ENCODE data around the gene ZP3. TPM values are rescaled to one million over a fixed set of nuclear protein-coding genes. Genes with fewer than 3 reads are reported as not detected.
"Not testable (repeated sequence)": the region's sequence is repeated elsewhere in the genome, so short reads cannot be mapped to it uniquely, and the experiment has no call there.

The ZP3 gene
- total RNA-seq, 4 donors from 2014 or later, result 1.9 to 5.9 TPM; not detected in 2

- peak; percentile 94 for DNase-seq
- peak overlapping the region; percentile 43 to 79 for H3K4me3 ChIP-seq
- intact Hi-C loops (cut with DNase I; ENCODE audit: low total_unique reads), result no loop called here
- peak overlapping the region; percentile 77 to 87 for H3K27ac ChIP-seq
- no peaks in the 10 kb centered on the region for H3K9me3 ChIP-seq
- H3K4me1 ChIP-seq, result no peaks in the 10 kb centered on the region
- TF ChIP-seq POLR2A (IDR thresholded peaks at IDR 0.05), result peak; percentile 89 to 96
- peak in 1 of 4 experiments; percentile 11 for TF ChIP-seq CTCF (IDR thresholded peaks at IDR 0.05)
- H3K36me3 ChIP-seq, result no peaks in the 10 kb centered on the region
- H3K27me3 ChIP-seq, result no peaks in the 10 kb centered on the region
These were observed 31.4 kb upstream of the ZP3 start for GRCh38 chr7:76393116-76394031.

GRCh38 chr7:76394957-76395356, 29.8 kb upstream of the ZP3 start:
- intact Hi-C loops (cut with DNase I; ENCODE audit: low total_unique reads), result no loop called here
- no peak for DNase-seq
- H3K9me3 ChIP-seq, result no peaks in the 10 kb centered on the region
- no peak overlapping the region for H3K27ac ChIP-seq
- no peaks in the 10 kb centered on the region for H3K36me3 ChIP-seq
- no peak overlapping the region for H3K4me3 ChIP-seq
- no peaks in the 10 kb centered on the region for H3K27me3 ChIP-seq
- TF ChIP-seq CTCF (IDR thresholded peaks at IDR 0.05) (no peak), POLR2A (IDR thresholded peaks at IDR 0.05) (no peak)
- no peaks in the 10 kb centered on the region for H3K4me1 ChIP-seq

- DNase-seq; H3K27ac ChIP-seq; H3K4me3 ChIP-seq; intact Hi-C loops (cut with DNase I; ENCODE audit: low total_unique reads); H3K9me3 ChIP-seq; H3K36me3 ChIP-seq; H3K27me3 ChIP-seq; H3K4me1 ChIP-seq: not testable (repeated sequence)
These were observed 29.2 kb upstream of the ZP3 start for GRCh38 chr7:76395605-76395964.

GRCh38 chr7:76395965-76396726, 28.6 kb upstream of the ZP3 start:
- DNase-seq, result no peak
- no peak for TF ChIP-seq CTCF (IDR thresholded peaks at IDR 0.05)
- no peak for TF ChIP-seq POLR2A (IDR thresholded peaks at IDR 0.05)
- intact Hi-C loops (cut with DNase I; ENCODE audit: low total_unique reads), result no loop called here

GRCh38 chr7:76396864-76397263, 27.9 kb upstream of the ZP3 start:
- no peak for TF ChIP-seq CTCF (IDR thresholded peaks at IDR 0.05)
- TF ChIP-seq POLR2A (IDR thresholded peaks at IDR 0.05), result no peak
- intact Hi-C loops (cut with DNase I; ENCODE audit: low total_unique reads), result no loop called here
- H3K27me3 ChIP-seq, result no peaks in the 10 kb centered on the region
- no peaks in the 10 kb centered on the region for H3K9me3 ChIP-seq
- H3K36me3 ChIP-seq, result no peaks in the 10 kb centered on the region
- H3K4me3 ChIP-seq, result peak overlapping the region in 1 of 2 donors; percentile 49
- no peak for DNase-seq
- H3K27ac ChIP-seq, result no peak overlapping the region
- H3K4me1 ChIP-seq, result no peaks in the 10 kb centered on the region

More at GRCh38 chr7:76395965-76396726, 28.6 kb upstream of the ZP3 start:
- no peak overlapping the region for H3K4me3 ChIP-seq
- no peaks in the 10 kb centered on the region for H3K4me1 ChIP-seq
- no peaks in the 10 kb centered on the region for H3K27me3 ChIP-seq
- H3K9me3 ChIP-seq, result no peaks in the 10 kb centered on the region
- no peak overlapping the region for H3K27ac ChIP-seq
- no peaks in the 10 kb centered on the region for H3K36me3 ChIP-seq
